HepG2 (cell line): ENCODE results near the gene TCAP. TPM values are rescaled to one million over a fixed set of nuclear protein-coding genes. Genes with fewer than 3 reads are reported as not detected.

Experiments
- CC2D1A ChIP-seq: sonication (generic); formaldehyde crosslinking; IDR thresholded peaks from 2 replicates; pipeline ENCODE4 v1.8.1; 2023; ENCODE audit warnings: mild to moderate bottlenecking, missing genetic modification reagents
- CSRNP2 ChIP-seq: sonication (generic); formaldehyde crosslinking; conservative IDR thresholded peaks from 2 replicates; pipeline ENCODE4 v1.8.0; 2022; ENCODE audit warnings: low read depth, missing genetic modification reagents
- FIP1L1 ChIP-seq: fragments of 200-400 bp; formaldehyde crosslinking; IDR thresholded peaks from 2 replicates; pipeline ENCODE4 v1.6.1; 2018; ENCODE audit warnings: low read depth, mild to moderate bottlenecking, low read length, moderate library complexity, borderline replicate concordance; ENCODE audit not compliant: insufficient read depth
- FUBP1 ChIP-seq: sonication (generic); formaldehyde crosslinking; IDR thresholded peaks from 2 replicates; pipeline ENCODE4 v1.5.1; 2020; ENCODE audit warnings: missing genetic modification reagents, mild to moderate bottlenecking, borderline replicate concordance
- KLF13 ChIP-seq: sonication (generic); formaldehyde crosslinking; IDR thresholded peaks from 2 replicates; pipeline ENCODE4 v1.4.0; 2020; ENCODE audit warnings: mild to moderate bottlenecking, missing genetic modification reagents
- NFE2 ChIP-seq: sonication (generic); formaldehyde crosslinking; IDR thresholded peaks from 2 replicates; pipeline ENCODE4 v1.4.0; 2020; ENCODE audit warnings: missing genetic modification reagents
- PRMT3 ChIP-seq: sonication (generic); formaldehyde crosslinking; IDR thresholded peaks from 2 replicates; pipeline ENCODE4 v1.8.1; 2022; ENCODE audit warnings: low read depth, mild to moderate bottlenecking, moderate library complexity, missing genetic modification reagents, borderline replicate concordance
- SAFB2 ChIP-seq: sonication (generic); formaldehyde crosslinking; IDR thresholded peaks from 2 replicates; pipeline ENCODE4 v1.5.1; 2020; ENCODE audit warnings: missing genetic modification reagents, low read depth, mild to moderate bottlenecking, borderline replicate concordance
- SNRNP70 ChIP-seq: fragments of 200-400 bp; formaldehyde crosslinking; IDR thresholded peaks from 2 replicates; pipeline ENCODE4 v1.6.1; 2017; ENCODE audit warnings: mild to moderate bottlenecking, low read depth, low read length, moderate library complexity
- ZFP37 ChIP-seq: sonication (generic); formaldehyde crosslinking; IDR thresholded peaks from 2 replicates; pipeline ENCODE4 v1.4.0; 2020; ENCODE audit warnings: missing genetic modification reagents, borderline replicate concordance
- ZNF225 ChIP-seq: sonication (generic); formaldehyde crosslinking; IDR thresholded peaks from 2 replicates; pipeline ENCODE4 v1.4.0; 2020; ENCODE audit warnings: mild to moderate bottlenecking, missing genetic modification reagents
- ZNF232 ChIP-seq: sonication (generic); formaldehyde crosslinking; IDR thresholded peaks from 2 replicates; pipeline ENCODE4 v1.4.0; 2020; ENCODE audit warnings: missing genetic modification reagents, borderline replicate concordance
- ZNF350 ChIP-seq: sonication (generic); formaldehyde crosslinking; IDR thresholded peaks from 2 replicates; pipeline ENCODE4 v1.4.0; 2020; ENCODE audit warnings: mild to moderate bottlenecking, low read depth, missing genetic modification reagents, borderline replicate concordance
- ZNF460 ChIP-seq: sonication (generic); formaldehyde crosslinking; IDR thresholded peaks from 2 replicates; pipeline ENCODE4 v1.5.1; 2020; ENCODE audit warnings: missing genetic modification reagents, mild to moderate bottlenecking, borderline replicate concordance
- ZNF572 ChIP-seq: sonication (generic); formaldehyde crosslinking; IDR thresholded peaks from 2 replicates; pipeline ENCODE4 v1.5.1; 2020; ENCODE audit warnings: mild to moderate bottlenecking, missing genetic modification reagents
- polyA plus RNA-seq, 8 experiments: library from polyadenylated mRNA; depleted of rRNA in 3 of 8; stranded (reverse) in 7 of 8; unstranded in 1 of 8; fragments of >200 nt; fragmentation: Illumina TruSeq in 4 of 8; extraction: Trizol in 4 of 8; gene quantifications; 2 replicates each; pipeline versions ENCODE4 v1.2.1 to v1.2.3, GENCODE V29; 2011 to 2016; ENCODE audit warnings: low read depth in 4 of 8, missing spikeins in 1 of 8, mixed read lengths in 1 of 8; ENCODE audit not compliant: insufficient read depth in 1 of 8
- total RNA-seq, 5 experiments: library from RNA; depleted of rRNA; stranded (reverse); fragments of >200 nt; fragmentation: Illumina TruSeq; extraction: Trizol; gene quantifications; 2 replicates each; pipeline ENCODE4 v1.2.3, GENCODE V29; 2016; ENCODE audit warnings: low read depth in 1 of 5
- TF ChIP-seq, protein P1 (sequence below): IDR thresholded peaks from 2 replicates; pipeline ENCODE4 v1.6.1; 2012; ENCODE audit warnings: inconsistent platforms
- TF ChIP-seq, protein P2 (sequence below): sonication (generic); formaldehyde crosslinking; IDR thresholded peaks from 2 replicates; pipeline ENCODE4 v1.5.0; 2020; ENCODE audit warnings: missing genetic modification reagents
- TF ChIP-seq, protein P3 (sequence below): sonication (generic); IDR thresholded peaks from 2 replicates; pipeline ENCODE4 v1.6.1; 2016; ENCODE audit warnings: low read depth, borderline replicate concordance
- TF ChIP-seq, protein P4 (sequence below): sonication (generic); formaldehyde crosslinking; IDR thresholded peaks from 2 replicates; pipeline ENCODE4 v1.4.0; 2020; ENCODE audit warnings: missing genetic modification reagents
- TF ChIP-seq, protein P5 (sequence below): sonication (generic); formaldehyde crosslinking; IDR thresholded peaks from 2 replicates; pipeline ENCODE4 v1.5.1; 2020; ENCODE audit warnings: mild to moderate bottlenecking, moderate library complexity, missing genetic modification reagents

Gene TCAP
- total and polyA plus RNA-seq, 2 of the 13 experiments (the other 11 are each of a cell fraction or from before 2014, with no cell fraction given) = 0.24 to 0.65 TPM

GRCh38 chr17:39671651-39672521 is 6.7 kb downstream of the TCAP start (continued):
- no peak for TF ChIP-seq ZNF460 (CRISPR knock-in tag)
- peak; percentile 70; the same call in 1 of the 2 replicates for TF ChIP-seq KLF13 (CRISPR knock-in tag)
- peak; percentile 22; the same call in 1 of the 2 replicates for TF ChIP-seq ZNF572 (CRISPR knock-in tag)
- no peak for TF ChIP-seq PRMT3 (CRISPR knock-in tag)
- TF ChIP-seq, protein P1, sequence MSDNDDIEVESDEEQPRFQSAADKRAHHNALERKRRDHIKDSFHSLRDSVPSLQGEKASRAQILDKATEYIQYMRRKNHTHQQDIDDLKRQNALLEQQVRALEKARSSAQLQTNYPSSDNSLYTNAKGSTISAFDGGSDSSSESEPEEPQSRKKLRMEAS = peak; percentile 72
- no peak for TF ChIP-seq NFE2
- peak; percentile 84; the same call in 1 of the 2 replicates for TF ChIP-seq CC2D1A
- TF ChIP-seq ZNF232 (CRISPR knock-in tag) = no peak
- TF ChIP-seq, protein P2, sequence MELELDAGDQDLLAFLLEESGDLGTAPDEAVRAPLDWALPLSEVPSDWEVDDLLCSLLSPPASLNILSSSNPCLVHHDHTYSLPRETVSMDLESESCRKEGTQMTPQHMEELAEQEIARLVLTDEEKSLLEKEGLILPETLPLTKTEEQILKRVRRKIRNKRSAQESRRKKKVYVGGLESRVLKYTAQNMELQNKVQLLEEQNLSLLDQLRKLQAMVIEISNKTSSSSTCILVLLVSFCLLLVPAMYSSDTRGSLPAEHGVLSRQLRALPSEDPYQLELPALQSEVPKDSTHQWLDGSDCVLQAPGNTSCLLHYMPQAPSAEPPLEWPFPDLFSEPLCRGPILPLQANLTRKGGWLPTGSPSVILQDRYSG = no peak
- peak; percentile 68 for TF ChIP-seq ZNF350 (CRISPR knock-in tag)
- peak; percentile 34; the same call in 1 of the 2 replicates for TF ChIP-seq FUBP1 (CRISPR knock-in tag)
- no peak for TF ChIP-seq SNRNP70
- TF ChIP-seq CSRNP2 (CRISPR knock-in tag) = no peak
- TF ChIP-seq, protein P3, sequence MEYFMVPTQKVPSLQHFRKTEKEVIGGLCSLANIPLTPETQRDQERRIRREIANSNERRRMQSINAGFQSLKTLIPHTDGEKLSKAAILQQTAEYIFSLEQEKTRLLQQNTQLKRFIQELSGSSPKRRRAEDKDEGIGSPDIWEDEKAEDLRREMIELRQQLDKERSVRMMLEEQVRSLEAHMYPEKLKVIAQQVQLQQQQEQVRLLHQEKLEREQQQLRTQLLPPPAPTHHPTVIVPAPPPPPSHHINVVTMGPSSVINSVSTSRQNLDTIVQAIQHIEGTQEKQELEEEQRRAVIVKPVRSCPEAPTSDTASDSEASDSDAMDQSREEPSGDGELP = no peak
- no peak for TF ChIP-seq FIP1L1
- peak; percentile 83; the same call in 1 of the 2 replicates for TF ChIP-seq ZNF225 (CRISPR knock-in tag)
- peak; percentile 78; the same call in 1 of the 2 replicates for TF ChIP-seq SAFB2
- TF ChIP-seq, protein P4, sequence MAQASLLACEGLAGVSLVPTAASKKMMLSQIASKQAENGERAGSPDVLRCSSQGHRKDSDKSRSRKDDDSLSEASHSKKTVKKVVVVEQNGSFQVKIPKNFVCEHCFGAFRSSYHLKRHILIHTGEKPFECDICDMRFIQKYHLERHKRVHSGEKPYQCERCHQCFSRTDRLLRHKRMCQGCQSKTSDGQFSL (CRISPR knock-in tag) = peak; percentile 99
- TF ChIP-seq, protein P5, sequence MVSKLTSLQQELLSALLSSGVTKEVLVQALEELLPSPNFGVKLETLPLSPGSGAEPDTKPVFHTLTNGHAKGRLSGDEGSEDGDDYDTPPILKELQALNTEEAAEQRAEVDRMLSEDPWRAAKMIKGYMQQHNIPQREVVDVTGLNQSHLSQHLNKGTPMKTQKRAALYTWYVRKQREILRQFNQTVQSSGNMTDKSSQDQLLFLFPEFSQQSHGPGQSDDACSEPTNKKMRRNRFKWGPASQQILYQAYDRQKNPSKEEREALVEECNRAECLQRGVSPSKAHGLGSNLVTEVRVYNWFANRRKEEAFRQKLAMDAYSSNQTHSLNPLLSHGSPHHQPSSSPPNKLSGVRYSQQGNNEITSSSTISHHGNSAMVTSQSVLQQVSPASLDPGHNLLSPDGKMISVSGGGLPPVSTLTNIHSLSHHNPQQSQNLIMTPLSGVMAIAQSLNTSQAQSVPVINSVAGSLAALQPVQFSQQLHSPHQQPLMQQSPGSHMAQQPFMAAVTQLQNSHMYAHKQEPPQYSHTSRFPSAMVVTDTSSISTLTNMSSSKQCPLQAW (CRISPR knock-in tag) = peak; percentile 63; the same call in 1 of the 2 replicates
- no peak for TF ChIP-seq ZFP37 (CRISPR knock-in tag)
